Muscle layer of duodenum (tissue), 2 donors: ENCODE results near the gene DBET.
"Not testable (repeated sequence)": the region's sequence is repeated elsewhere in the genome, so short reads cannot be mapped to it uniquely, and the experiment has no call there.

ENCODE experiments used
- H3K27ac ChIP-seq: one replicate; pipeline ENCODE4 v1.7.0; 2013; ENCODE audit warnings: mild to moderate bottlenecking, low read length
- H3K27me3 ChIP-seq: one replicate; pipeline ENCODE4 v1.7.0; 2013; ENCODE audit warnings: low read depth, mild to moderate bottlenecking, control low read depth, low read length
- H3K36me3 ChIP-seq, 2 donors: one replicate each; pipeline ENCODE4 v1.7.0; 2013; ENCODE audit warnings: low read length in 2 of 2, control low read depth in 1 of 2, mild to moderate bottlenecking in 1 of 2; ENCODE audit not compliant: insufficient read depth in 2 of 2, control insufficient read depth in 1 of 2
- H3K4me1 ChIP-seq, 2 donors: one replicate each; pipeline ENCODE4 v1.7.0; 2013; ENCODE audit warnings: low read length in 2 of 2, mild to moderate bottlenecking in 2 of 2, control low read depth in 1 of 2, moderate library complexity in 1 of 2; ENCODE audit not compliant: insufficient read depth in 2 of 2, control insufficient read depth in 1 of 2
- H3K4me3 ChIP-seq, 2 donors: one replicate each; pipeline ENCODE4 v1.7.0; 2013; ENCODE audit warnings: low read length in 2 of 2, low read depth in 1 of 2, mild to moderate bottlenecking in 1 of 2
- H3K9me3 ChIP-seq, 2 donors: one replicate each; pipeline ENCODE4 v1.7.0; 2013; ENCODE audit warnings: low read length in 2 of 2, control low read depth in 1 of 2, mild to moderate bottlenecking in 1 of 2; ENCODE audit not compliant: control insufficient read depth in 1 of 2
- donor health status: healthy.

The DBET gene

GRCh38 chr4:190110033-190110432 lies 45.7 kb downstream of the DBET start:
- H3K4me3 ChIP-seq, H3K27ac ChIP-seq, H3K27me3 ChIP-seq, H3K4me1 ChIP-seq, H3K36me3 ChIP-seq, H3K9me3 ChIP-seq: not testable (repeated sequence)

- not testable (repeated sequence) for H3K27ac ChIP-seq, H3K9me3 ChIP-seq, H3K4me3 ChIP-seq, H3K4me1 ChIP-seq, H3K36me3 ChIP-seq, H3K27me3 ChIP-seq
Measured at GRCh38 chr4:190110570-190111295, 46.4 kb downstream of the DBET start.

GRCh38 chr4:190112879-190113278 lies 48.6 kb downstream of the DBET start:
- not testable (repeated sequence) for H3K27me3 ChIP-seq, H3K27ac ChIP-seq, H3K4me3 ChIP-seq, H3K36me3 ChIP-seq, H3K4me1 ChIP-seq, H3K9me3 ChIP-seq

GRCh38 chr4:190114991-190115390 lies 50.7 kb downstream of the DBET start:
- H3K9me3 ChIP-seq, H3K36me3 ChIP-seq, H3K4me3 ChIP-seq, H3K27ac ChIP-seq, H3K27me3 ChIP-seq, H3K4me1 ChIP-seq: not testable (repeated sequence)
